Endothelial cell of umbilical vein (primary cell): Measurements from ENCODE around the gene VLDLR.

Experiments used
- POLR2A ChIP-seq: IDR thresholded peaks from 2 replicates; pipeline ENCODE4 v1.6.1; 2012; ENCODE audit warnings: low read depth, mild to moderate bottlenecking, control low read depth, low read length
- TF ChIP-seq, protein P1 (sequence below), 2 donors: IDR thresholded peaks; 1 replicate in 1 of 2; 2 replicates in 1 of 2; pipeline ENCODE4 v1.5.1; 2011; ENCODE audit warnings: low read length in 2 of 2, mild to moderate bottlenecking in 2 of 2, moderate library complexity in 2 of 2, control low read depth in 1 of 2, inconsistent platforms in 1 of 2, low read depth in 1 of 2; ENCODE audit not compliant: insufficient read depth in 1 of 2; ENCODE audit errors: extremely low read depth in 1 of 2

GRCh38 chr9:2700909-2701550, 79.4 kb downstream of the VLDLR start:
- TF ChIP-seq, protein P1, sequence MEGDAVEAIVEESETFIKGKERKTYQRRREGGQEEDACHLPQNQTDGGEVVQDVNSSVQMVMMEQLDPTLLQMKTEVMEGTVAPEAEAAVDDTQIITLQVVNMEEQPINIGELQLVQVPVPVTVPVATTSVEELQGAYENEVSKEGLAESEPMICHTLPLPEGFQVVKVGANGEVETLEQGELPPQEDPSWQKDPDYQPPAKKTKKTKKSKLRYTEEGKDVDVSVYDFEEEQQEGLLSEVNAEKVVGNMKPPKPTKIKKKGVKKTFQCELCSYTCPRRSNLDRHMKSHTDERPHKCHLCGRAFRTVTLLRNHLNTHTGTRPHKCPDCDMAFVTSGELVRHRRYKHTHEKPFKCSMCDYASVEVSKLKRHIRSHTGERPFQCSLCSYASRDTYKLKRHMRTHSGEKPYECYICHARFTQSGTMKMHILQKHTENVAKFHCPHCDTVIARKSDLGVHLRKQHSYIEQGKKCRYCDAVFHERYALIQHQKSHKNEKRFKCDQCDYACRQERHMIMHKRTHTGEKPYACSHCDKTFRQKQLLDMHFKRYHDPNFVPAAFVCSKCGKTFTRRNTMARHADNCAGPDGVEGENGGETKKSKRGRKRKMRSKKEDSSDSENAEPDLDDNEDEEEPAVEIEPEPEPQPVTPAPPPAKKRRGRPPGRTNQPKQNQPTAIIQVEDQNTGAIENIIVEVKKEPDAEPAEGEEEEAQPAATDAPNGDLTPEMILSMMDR (IDR thresholded peaks at IDR 0.05; ENCODE audit: extremely low read depth in 1 of 2, insufficient read depth in 1 of 2, low read depth in 1 of 2, low read length in 2 of 2), result no peak
- no peak for TF ChIP-seq POLR2A
